Kidney (tissue), 14 donors: ENCODE measurements around the gene GADD45B. TPM values are rescaled to one million over a fixed set of nuclear protein-coding genes. Genes with fewer than 3 reads are reported as not detected.
"Not testable (repeated sequence)": the region's sequence is repeated elsewhere in the genome, so short reads cannot be mapped to it uniquely, and the experiment has no call there.

Source experiments
- DNase-seq, 5 donors: peaks; one replicate each; pipeline ENCODE4 v3.0.0-alpha.2; 2013 to 2020
- FAIRE-seq: peaks from 2 replicates; lab custom pipeline; 2012; peaks lifted over from hg19 to GRCh38; lab: Jason Lieb, UNC
- H3K27ac ChIP-seq, 2 donors: one replicate each; pipeline ENCODE4 v1.7.0; 2013; ENCODE audit warnings: low read depth in 2 of 2, low read length in 2 of 2, inconsistent platforms in 1 of 2
- H3K27me3 ChIP-seq: one replicate; pipeline ENCODE4 v1.7.1; 2013; ENCODE audit warnings: low read length, inconsistent platforms; ENCODE audit not compliant: control insufficient read depth, insufficient read depth
- H3K36me3 ChIP-seq, 3 donors: one replicate each; pipeline versions ENCODE4 v1.7.0 to v1.7.1; 2013; ENCODE audit warnings: low read length in 3 of 3, control low read depth in 1 of 3, inconsistent platforms in 1 of 3; ENCODE audit not compliant: insufficient read depth in 3 of 3, control insufficient read depth in 2 of 3
- H3K4me1 ChIP-seq, 3 donors: one replicate each; pipeline versions ENCODE4 v1.7.0 to v1.7.1; 2013; ENCODE audit warnings: low read length in 3 of 3, inconsistent platforms in 1 of 3, low read depth in 1 of 3; ENCODE audit not compliant: control insufficient read depth in 2 of 3, insufficient read depth in 2 of 3
- H3K4me3 ChIP-seq, 3 donors: one replicate each; pipeline versions ENCODE4 v1.7.0 to v1.8.1; 2013; ENCODE audit warnings: low read length in 3 of 3, control low read depth in 1 of 3, inconsistent platforms in 1 of 3
- H3K9ac ChIP-seq, 3 donors: one replicate each; pipeline versions ENCODE4 v1.7.0 to v1.7.1; 2013; ENCODE audit warnings: low read length in 3 of 3, control low read depth in 1 of 3, inconsistent platforms in 1 of 3
- H3K9me3 ChIP-seq, 3 donors: one replicate each; pipeline versions ENCODE4 v1.7.0 to v1.7.1; 2013; ENCODE audit warnings: low read length in 3 of 3, control low read depth in 1 of 3, inconsistent platforms in 1 of 3; ENCODE audit not compliant: control insufficient read depth in 2 of 3, insufficient read depth in 1 of 3
- intact Hi-C: fragments of 100-400 bp; cut with DNase I; formaldehyde crosslinking; loops from one replicate; pipeline ENCODE4 v1.11.1; 2022
- polyA plus RNA-seq: library from polyadenylated mRNA; stranded (reverse); fragments of 350-450 nt; fragmentation: Illumina TruSeq; extraction: RNeasy Lipid Tissue Mini Kit (QIAGEN cat#74804); gene quantifications from one replicate; pipeline ENCODE4 v1.2.3, GENCODE V29; 2014; ENCODE audit warnings: low read depth, low replicate concordance; ENCODE audit not compliant: insufficient read depth
- total RNA-seq: library from RNA; stranded (reverse); fragmentation: NEBNext Ultra II Directional; extraction: Animal tissue kit (Norgen Biotek cat#: 25700); gene quantifications from one replicate; pipeline ENCODE4 v1.2.1, GENCODE V29; 2021
- TF ChIP-seq, protein P1 (sequence below): IDR thresholded peaks from 3 replicates; pipeline ENCODE4 v1.5.1; 2012; ENCODE audit warnings: mild to moderate bottlenecking, moderate library complexity, borderline replicate concordance; ENCODE audit not compliant: insufficient read depth; ENCODE audit errors: extremely low read depth
- donor health status: control.
- donor health status: control.
- donor health status: control.
- donor health status: control.
- donor health status: control.
- donor health status: DM: yes; HTN: yes; CAD: no.
- donor health status: Normal renal cell carcinoma (clear cell type).

The GADD45B gene
- total and polyA plus RNA-seq, 2 donors from 2014 or later: 88.5 to 149 TPM

DNA sequence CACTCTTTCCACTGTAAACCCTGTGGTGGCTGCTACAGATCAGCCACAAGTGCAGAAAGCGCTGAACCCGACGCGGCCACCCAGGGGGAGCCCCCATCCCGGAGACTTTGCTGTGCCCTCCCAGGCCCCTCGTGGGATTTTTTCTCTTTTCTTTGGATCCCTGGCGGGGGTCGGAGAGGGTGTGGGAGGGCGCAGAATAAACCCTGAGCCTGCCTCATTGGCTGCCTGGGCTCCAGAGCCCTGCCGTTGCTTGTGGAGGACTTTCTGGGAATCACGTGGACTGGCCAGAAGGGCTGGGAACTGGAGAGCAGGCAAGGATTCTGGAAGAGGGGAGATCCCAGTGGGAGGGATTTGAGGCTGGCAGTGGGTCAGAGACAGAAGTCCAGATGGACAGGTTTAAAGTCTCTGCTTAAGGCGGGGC, 24.9 kb downstream of the GADD45B start:
- Histone ChIP-seq H3K4me1 (peaks cover 0 to 4% (median 4%) of the 10 kb centered on the region in 3 donors), H3K4me3 (no peak overlapping the region), H3K36me3 (no peaks in the 10 kb centered on the region), H3K27ac (no peak overlapping the region), H3K9me3 (no peaks in the 10 kb centered on the region), H3K27me3 (no peaks in the 10 kb centered on the region), H3K9ac (no peak overlapping the region)
- intact Hi-C loops: no loop called here
- FAIRE-seq (no peak), DNase-seq (peak in 1 of 5 donors; percentile 35)
- TF ChIP-seq, protein P1, sequence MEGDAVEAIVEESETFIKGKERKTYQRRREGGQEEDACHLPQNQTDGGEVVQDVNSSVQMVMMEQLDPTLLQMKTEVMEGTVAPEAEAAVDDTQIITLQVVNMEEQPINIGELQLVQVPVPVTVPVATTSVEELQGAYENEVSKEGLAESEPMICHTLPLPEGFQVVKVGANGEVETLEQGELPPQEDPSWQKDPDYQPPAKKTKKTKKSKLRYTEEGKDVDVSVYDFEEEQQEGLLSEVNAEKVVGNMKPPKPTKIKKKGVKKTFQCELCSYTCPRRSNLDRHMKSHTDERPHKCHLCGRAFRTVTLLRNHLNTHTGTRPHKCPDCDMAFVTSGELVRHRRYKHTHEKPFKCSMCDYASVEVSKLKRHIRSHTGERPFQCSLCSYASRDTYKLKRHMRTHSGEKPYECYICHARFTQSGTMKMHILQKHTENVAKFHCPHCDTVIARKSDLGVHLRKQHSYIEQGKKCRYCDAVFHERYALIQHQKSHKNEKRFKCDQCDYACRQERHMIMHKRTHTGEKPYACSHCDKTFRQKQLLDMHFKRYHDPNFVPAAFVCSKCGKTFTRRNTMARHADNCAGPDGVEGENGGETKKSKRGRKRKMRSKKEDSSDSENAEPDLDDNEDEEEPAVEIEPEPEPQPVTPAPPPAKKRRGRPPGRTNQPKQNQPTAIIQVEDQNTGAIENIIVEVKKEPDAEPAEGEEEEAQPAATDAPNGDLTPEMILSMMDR: no peak

DNA sequence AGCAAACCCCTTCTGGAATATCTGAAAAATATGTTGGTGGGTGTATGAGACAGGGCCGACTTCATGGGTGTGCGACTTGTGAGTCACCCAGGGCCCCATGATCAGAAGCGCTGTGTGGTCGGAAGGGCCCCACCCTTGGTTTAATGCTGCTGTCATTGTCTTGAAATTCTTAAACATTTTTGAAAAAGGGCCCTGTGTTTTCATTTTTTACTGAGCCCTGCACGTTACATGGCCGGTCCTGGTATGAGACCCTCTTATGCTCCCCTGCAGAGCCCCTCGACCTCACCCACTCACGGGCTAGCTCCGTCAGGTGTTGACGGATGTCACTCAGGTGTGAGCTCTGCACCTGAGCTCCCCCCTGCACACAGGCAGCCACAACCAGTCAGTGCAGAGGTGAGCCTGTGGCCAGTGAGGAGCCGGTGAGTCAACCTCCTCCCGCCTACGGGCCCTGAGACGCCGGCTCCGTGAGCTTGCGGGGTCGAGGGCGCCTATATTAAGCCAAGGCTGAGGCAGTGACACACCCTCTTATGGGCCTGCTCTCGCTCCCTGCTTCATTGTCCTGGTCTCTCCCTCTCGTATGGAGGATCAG, 27.7 kb downstream of the GADD45B start:
- no peak overlapping the region for H3K4me3 ChIP-seq
- intact Hi-C loops: no loop called here
- no peak overlapping the region for H3K9ac ChIP-seq
- peaks cover 0 to 5% (median 0%) of the 10 kb centered on the region in 3 donors for H3K4me1 ChIP-seq
- no peaks in the 10 kb centered on the region for H3K9me3 ChIP-seq
- no peaks in the 10 kb centered on the region for H3K27me3 ChIP-seq
- no peak for FAIRE-seq
- H3K36me3 ChIP-seq: no peaks in the 10 kb centered on the region
- TF ChIP-seq, protein P1: no peak
- DNase-seq: no peak
- no peak overlapping the region for H3K27ac ChIP-seq

DNA sequence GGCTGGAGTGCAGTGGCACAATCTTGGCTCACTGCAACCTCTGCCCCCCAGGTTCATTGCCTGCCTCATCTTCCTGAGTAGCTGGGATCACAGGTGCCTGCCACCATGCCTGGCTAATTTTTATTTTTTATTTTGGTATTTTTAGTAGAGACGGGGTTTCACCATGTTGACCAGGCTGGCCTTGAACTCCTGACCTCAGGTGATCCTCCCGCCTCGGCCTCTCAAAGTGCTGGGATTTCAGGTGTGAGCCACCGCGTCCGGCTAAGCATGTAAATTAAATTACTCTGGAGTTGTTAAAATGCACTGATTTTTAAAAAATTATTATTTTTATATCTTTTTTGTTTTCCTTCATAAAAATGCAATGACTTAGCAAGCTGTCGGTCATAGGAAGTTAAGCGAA, 30.7 kb downstream of the GADD45B start:
- H3K9me3 ChIP-seq, intact Hi-C loops, FAIRE-seq, H3K4me3 ChIP-seq, H3K27me3 ChIP-seq, H3K9ac ChIP-seq, H3K36me3 ChIP-seq, H3K4me1 ChIP-seq, DNase-seq: not testable (repeated sequence)
- peak overlapping the region in 1 of 2 donors; percentile 32 for H3K27ac ChIP-seq

DNA sequence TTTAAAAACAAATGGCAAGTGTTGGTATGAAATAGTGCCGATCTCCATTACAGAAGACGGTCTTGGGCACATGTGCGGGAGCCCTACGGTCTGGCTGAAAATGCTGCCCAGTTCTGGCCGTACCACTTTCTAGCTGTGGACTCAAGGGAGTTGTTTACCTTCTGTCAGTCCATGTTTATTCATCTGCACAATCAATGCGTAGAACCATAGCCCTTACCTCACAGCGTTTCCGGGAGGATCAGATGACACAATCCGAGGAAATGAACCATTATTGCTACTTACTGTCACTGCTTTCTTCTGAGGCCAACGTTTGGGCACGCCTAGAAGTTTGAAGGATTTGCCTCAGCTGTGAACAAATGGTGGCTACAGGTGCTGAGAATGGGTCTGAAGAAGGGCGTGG, 31.2 kb downstream of the GADD45B start:
- Histone ChIP-seq H3K4me1 (peaks cover 0 to 5% (median 0%) of the 10 kb centered on the region in 3 donors), H3K9ac (peak overlapping the region in 1 of 3 donors; percentile 16), H3K27ac (peak overlapping the region; percentile 23 to 32), H3K4me3 (peak overlapping the region in 2 of 3 donors; percentile 28 to 47), H3K9me3 (no peaks in the 10 kb centered on the region), H3K36me3 (no peaks in the 10 kb centered on the region), H3K27me3 (no peaks in the 10 kb centered on the region)
- DNase-seq: peak in 3 of 5 donors; percentile 66 to 84 (median 82)
- TF ChIP-seq, protein P1: no peak
- intact Hi-C loops: no loop called here
- no peak for FAIRE-seq
